GM23338 (cell line): ENCODE data around the gene GDAP1L1.

Experiments
- CREB1 ChIP-seq: fragments of 250-450 bp; sonication (Bioruptor Pico); IDR thresholded peaks from 2 replicates; pipeline ENCODE4 v1.5.0; 2020; ENCODE audit warnings: low read depth, mild to moderate bottlenecking, moderate library complexity
- CTCF ChIP-seq, 2 experiments: fragments of 200-600 bp in 1 of 2; sonication (generic) in 1 of 2; conservative IDR thresholded peaks; 2 replicates each; pipeline versions ENCODE4 v1.5.1 to v1.6.1; 2016 to 2017; ENCODE audit warnings: antibody characterized with exemption in 2 of 2, low read depth in 2 of 2, mild to moderate bottlenecking in 2 of 2, moderate library complexity in 1 of 2
- EZH2 ChIP-seq: fragments of 200-600 bp; sonication (generic); IDR thresholded peaks from one replicate; pipeline ENCODE4 v1.8.0; 2017; ENCODE audit warnings: antibody characterized with exemption, mild to moderate bottlenecking, low read depth; ENCODE audit not compliant: unreplicated experiment
- POLR2AphosphoS5 ChIP-seq: IDR thresholded peaks from 2 replicates; pipeline ENCODE4 v1.6.1; 2016; ENCODE audit warnings: antibody characterized with exemption, low read depth
- ZNF331 ChIP-seq: fragments of 250-450 bp; sonication (Bioruptor Pico); IDR thresholded peaks from 2 replicates; pipeline ENCODE4 v1.5.0; 2020; ENCODE audit warnings: low read depth, mild to moderate bottlenecking, moderate library complexity

GRCh38 chr20:44215125-44215524 is 32.0 kb upstream of the GDAP1L1 start:
- TF ChIP-seq EZH2: no peak
- TF ChIP-seq CTCF (conservative IDR thresholded peaks at IDR 0.05; ENCODE audit: low read depth in 2 of 2): peak; percentile 88 to 89
- TF ChIP-seq ZNF331 (CRISPR knock-in tag): no peak
- TF ChIP-seq POLR2AphosphoS5: no peak
- no peak for TF ChIP-seq CREB1 (CRISPR knock-in tag)
